Panc1 (cell line): ENCODE data around the gene ZNF652. TPM values are rescaled to one million over a fixed set of nuclear protein-coding genes. Genes with fewer than 3 reads are reported as not detected.

Experiments
- ATAC-seq: fragments of 200-7000 bp; cut with Tn5 transposase; 2 replicates; pipeline ENCODE4 v1.9.1; 2020; ENCODE audit warnings: mild to moderate bottlenecking, moderate library complexity
- BruUV-seq: library from RNA; stranded (reverse); fragments of 400-500 nt; replicated peaks from 2 replicates; lab custom pipeline; 2021; lab: Mats Ljungman, UMichigan
- CTCF ChIA-PET: fragments of 300-600 bp; sonication (Branson Sonifier 250); formaldehyde crosslinking; loops from one replicate; lab custom pipeline; 2022; ENCODE audit warnings: antibody characterized with exemption; lab: Charles Lee
- POLR2A ChIA-PET: fragments of 300-600 bp; sonication (Branson Sonifier 250); formaldehyde crosslinking; loops from one replicate; lab custom pipeline; 2022; ENCODE audit warnings: antibody characterized with exemption; lab: Charles Lee
- DNase-seq: peaks from one replicate; pipeline ENCODE4 v3.0.0-alpha.2; 2010; ENCODE audit warnings: low read depth, low spot score
- H3K27ac ChIP-seq: 2 replicates; pipeline ENCODE4 v1.5.1; 2011; ENCODE audit warnings: mild to moderate bottlenecking, low read length, inconsistent platforms
- H3K27me3 ChIP-seq: fragments of 200-500 bp; sonication (Bioruptor generic); 2 replicates; pipeline ENCODE4 v1.6.0; 2014; ENCODE audit warnings: low read length, inconsistent platforms; ENCODE audit not compliant: control insufficient read depth, insufficient read depth
- H3K36me3 ChIP-seq: fragments of 200-500 bp; sonication (Bioruptor generic); 2 replicates; pipeline ENCODE4 v1.5.1; 2014; ENCODE audit warnings: inconsistent platforms, mild to moderate bottlenecking, low read length, moderate library complexity; ENCODE audit not compliant: control insufficient read depth, insufficient read depth
- H3K4me1 ChIP-seq: 2 replicates; pipeline ENCODE4 v1.5.1; 2011; ENCODE audit warnings: inconsistent platforms, mild to moderate bottlenecking, low read length, moderate library complexity; ENCODE audit not compliant: control insufficient read depth, insufficient read depth
- H3K4me3 ChIP-seq, 2 experiments: 2 replicates each; pipeline ENCODE4 v1.5.1; 2011 to 2012; ENCODE audit warnings: low read depth in 2 of 2, low read length in 2 of 2, mild to moderate bottlenecking in 2 of 2, inconsistent platforms in 1 of 2, moderate library complexity in 1 of 2
- H3K9me3 ChIP-seq: fragments of 200-500 bp; sonication (Bioruptor generic); 2 replicates; pipeline ENCODE4 v1.5.1; 2014; ENCODE audit warnings: low read depth, mild to moderate bottlenecking, inconsistent platforms, low read length, moderate library complexity; ENCODE audit not compliant: control insufficient read depth, insufficient read depth
- CTCF ChIP-seq: fragments of 450-650 bp; IDR thresholded peaks from 2 replicates; pipeline ENCODE4 v1.5.1; 2017; ENCODE audit warnings: mild to moderate bottlenecking
- POLR2AphosphoS5 ChIP-seq: IDR thresholded peaks from 2 replicates; pipeline ENCODE4 v1.6.1; 2012; ENCODE audit warnings: mild to moderate bottlenecking, low read depth, low read length, moderate library complexity
- REST ChIP-seq, 2 experiments: IDR thresholded peaks; 2 replicates each; pipeline ENCODE4 v1.6.1; 2011 to 2012; ENCODE audit warnings: low read depth in 2 of 2, control low read depth in 1 of 2, low read length in 1 of 2, mild to moderate bottlenecking in 1 of 2, moderate library complexity in 1 of 2; ENCODE audit not compliant: insufficient read depth in 1 of 2
- SIN3A ChIP-seq: IDR thresholded peaks from 2 replicates; pipeline ENCODE4 v1.6.1; 2012; ENCODE audit warnings: low read depth, mild to moderate bottlenecking, low read length, moderate library complexity, borderline replicate concordance; ENCODE audit not compliant: insufficient read depth
- TCF7L2 ChIP-seq: IDR thresholded peaks from 2 replicates; pipeline ENCODE4 v1.6.1; 2011; ENCODE audit warnings: mild to moderate bottlenecking, low read depth, low read length, inconsistent platforms
- in situ Hi-C: cut with HindIII; loops from 2 replicates; pipeline ENCODE4 v1.10.0; 2016; ENCODE audit warnings: low sequenced_read_pairs, low pct_unique_long_range_greater_than_20kb
- intact Hi-C: fragments of 100-400 bp; cut with micrococcal nuclease; formaldehyde crosslinking; loops from one replicate; pipeline ENCODE4 v1.10.0; 2022; ENCODE audit not compliant: unreplicated experiment
- total RNA-seq: library from RNA; stranded (reverse); gene quantifications from one replicate; pipeline ENCODE4 v1.2.1, GENCODE V29; 2021; ENCODE audit not compliant: unreplicated experiment

ZNF652 gene
- total RNA-seq, 1 experiment from 2014 or later, result 42.4 TPM

DNA sequence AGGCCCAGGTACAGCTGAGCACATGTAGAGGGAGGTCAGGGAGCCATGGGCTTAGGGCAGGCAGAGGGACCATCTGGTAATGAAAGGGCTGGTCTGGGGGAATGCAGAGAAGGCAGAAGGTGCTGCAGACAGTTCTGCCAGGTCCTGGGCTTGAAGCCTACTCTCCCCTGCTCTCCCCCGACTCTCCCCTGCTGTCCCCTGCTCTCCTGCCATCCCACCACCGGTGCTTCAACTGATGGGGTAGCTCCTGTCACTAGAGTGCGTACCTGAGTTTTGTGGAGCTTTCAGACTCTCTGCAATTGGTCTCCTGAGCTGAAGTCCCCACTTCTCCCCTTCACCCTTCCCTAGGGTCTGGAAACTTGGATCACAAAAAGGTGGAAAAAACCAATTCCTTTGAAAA, 94.1 kb downstream of the ZNF652 start:
- DNase-seq, result no peak
- peak; percentile 44; the same call in 1 of the 2 replicates for ATAC-seq
- no peak overlapping the region for H3K27ac ChIP-seq
- H3K36me3 ChIP-seq, result no peaks in the 10 kb centered on the region
- no peaks in the 10 kb centered on the region for H3K4me1 ChIP-seq
- CTCF ChIA-PET, result no interaction called here
- intact Hi-C loops (no loop called here), in situ Hi-C loops (no loop called here)
- no peaks in the 10 kb centered on the region for H3K27me3 ChIP-seq
- no peak overlapping the region for H3K4me3 ChIP-seq
- no TSS peak for BruUV-seq
- TF ChIP-seq TCF7L2 (no peak), REST (IDR thresholded peaks at IDR 0.05; ENCODE audit: insufficient read depth in 1 of 2, low read depth in 2 of 2, low read length in 1 of 2) (no peak), CTCF (no peak), SIN3A (no peak), POLR2AphosphoS5 (no peak)
- POLR2A ChIA-PET, result no interaction called here
- no peaks in the 10 kb centered on the region for H3K9me3 ChIP-seq

DNA sequence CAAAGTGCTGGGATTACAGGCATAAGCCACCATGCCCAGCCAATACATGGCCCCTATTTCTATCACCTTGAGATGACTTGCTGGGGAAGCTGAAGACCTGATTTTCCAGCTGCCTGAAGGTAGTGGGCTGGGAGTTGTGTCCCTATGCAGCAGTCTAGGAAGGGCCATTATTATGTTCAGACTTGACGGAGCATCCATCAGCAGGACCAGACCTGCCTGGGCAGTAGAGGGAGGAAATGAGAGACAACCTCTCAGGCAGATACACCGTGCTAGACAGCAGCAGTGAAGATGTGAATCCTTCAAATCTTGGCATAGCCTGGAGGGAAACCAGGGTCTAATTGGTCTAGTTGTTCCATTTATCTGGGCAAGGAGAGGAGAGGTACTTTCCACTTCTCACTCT, 95.8 kb downstream of the ZNF652 start:
- intact Hi-C loops, result no loop called here

More for the DNA sequence above, 95.8 kb downstream of the ZNF652 start:
- BruUV-seq, result no TSS peak
- ChIA-PET POLR2A (no interaction called here), CTCF (interaction anchor here (0.7 kb wide), 1 partner anchor 230 kb away, joined by 4 read pairs; no protein-coding TSS in a partner anchor)
- Histone ChIP-seq H3K36me3 (no peaks in the 10 kb centered on the region), H3K9me3 (no peaks in the 10 kb centered on the region), H3K4me3 (no peak overlapping the region), H3K4me1 (no peaks in the 10 kb centered on the region), H3K27ac (no peak overlapping the region), H3K27me3 (no peaks in the 10 kb centered on the region)
- DNase-seq (no peak), ATAC-seq (no peak)
- in situ Hi-C loops, result no loop called here
- no peak for TF ChIP-seq CTCF
- no peak for TF ChIP-seq SIN3A
- no peak for TF ChIP-seq POLR2AphosphoS5
- TF ChIP-seq REST (IDR thresholded peaks at IDR 0.05; ENCODE audit: insufficient read depth in 1 of 2, low read depth in 2 of 2, low read length in 1 of 2), result no peak
- no peak for TF ChIP-seq TCF7L2
